GM23338 (cell line): ENCODE measurements around the gene EXOC3L1. TPM values are rescaled to one million over a fixed set of nuclear protein-coding genes. Genes with fewer than 3 reads are reported as not detected.

ENCODE experiments used
- ATAC-seq: fragments of 200-7000 bp; cut with Tn5 transposase; 3 replicates; pipeline ENCODE4 v1.9.1; 2020
- DNase-seq: peaks from one replicate; pipeline ENCODE4 v3.0.0-alpha.2; 2015; ENCODE audit warnings: low spot score
- H2AFZ ChIP-seq: fragments of 200-600 bp; sonication (generic); 2 replicates; pipeline ENCODE4 v1.8.0; 2016; ENCODE audit warnings: antibody characterized with exemption, mild to moderate bottlenecking, moderate library complexity
- H3F3A ChIP-seq: fragments of 200-600 bp; sonication (generic); replicated peaks from 2 replicates; pipeline ENCODE4 v1.8.0; 2017; ENCODE audit warnings: antibody characterized with exemption, mixed run types, low read depth
- H3K27ac ChIP-seq: fragments of 200-600 bp; sonication (generic); 2 replicates; pipeline ENCODE4 v1.6.1; 2016; ENCODE audit warnings: low read depth
- H3K27me3 ChIP-seq: fragments of 200-600 bp; sonication (generic); 2 replicates; pipeline ENCODE4 v1.8.0; 2016; ENCODE audit warnings: mild to moderate bottlenecking, mixed run types, moderate library complexity; ENCODE audit not compliant: insufficient read depth
- H3K36me3 ChIP-seq: fragments of 200-600 bp; sonication (generic); 2 replicates; pipeline ENCODE4 v1.8.0; 2016; ENCODE audit warnings: mild to moderate bottlenecking; ENCODE audit not compliant: insufficient read depth
- H3K4me1 ChIP-seq: fragments of 200-600 bp; sonication (generic); 2 replicates; pipeline ENCODE4 v1.8.0; 2016; ENCODE audit warnings: mild to moderate bottlenecking, moderate library complexity; ENCODE audit not compliant: insufficient read depth
- H3K4me2 ChIP-seq: fragments of 200-600 bp; sonication (generic); 2 replicates; pipeline ENCODE4 v1.7.1; 2017; ENCODE audit warnings: mixed run types
- H3K4me3 ChIP-seq: fragments of 200-600 bp; sonication (generic); 2 replicates; pipeline ENCODE4 v1.6.1; 2016; ENCODE audit warnings: mixed run types
- H3K79me2 ChIP-seq: fragments of 200-600 bp; sonication (generic); replicated peaks from 2 replicates; pipeline ENCODE4 v1.8.0; 2017; ENCODE audit warnings: mild to moderate bottlenecking; ENCODE audit not compliant: insufficient read depth
- H3K9me2 ChIP-seq: fragments of 200-600 bp; sonication (generic); 2 replicates; pipeline ENCODE4 v1.8.0; 2017; ENCODE audit not compliant: insufficient read depth
- H4K20me1 ChIP-seq: fragments of 200-600 bp; sonication (generic); replicated peaks from 2 replicates; pipeline ENCODE4 v1.8.0; 2017; ENCODE audit warnings: mild to moderate bottlenecking; ENCODE audit not compliant: insufficient read depth
- H3K27ac Mint-ChIP-seq: 2 replicates; pipeline ENCODE4 v1.8.0; 2020; ENCODE audit warnings: inconsistent platforms, mild to moderate bottlenecking, moderate library complexity, mixed read lengths
- H3K27me3 Mint-ChIP-seq: 3 replicates; pipeline ENCODE4 v1.8.0; 2022; ENCODE audit warnings: low read depth, mild to moderate bottlenecking, moderate library complexity, mixed read lengths, inconsistent platforms; ENCODE audit not compliant: insufficient read depth, poor library complexity
- H3K36me3 Mint-ChIP-seq: 3 replicates; pipeline ENCODE4 v1.8.0; 2021; ENCODE audit warnings: low read depth, mild to moderate bottlenecking, inconsistent platforms, moderate library complexity, mixed read lengths
- H3K4me1 Mint-ChIP-seq: 3 replicates; pipeline ENCODE4 v1.8.0; 2020; ENCODE audit warnings: mild to moderate bottlenecking, inconsistent platforms, mixed read lengths
- H3K4me3 Mint-ChIP-seq: 3 replicates; pipeline ENCODE4 v1.8.0; 2021; ENCODE audit warnings: moderate library complexity, mild to moderate bottlenecking, inconsistent platforms, mixed read lengths
- H3K9me3 Mint-ChIP-seq: 3 replicates; pipeline ENCODE4 v1.8.0; 2020; ENCODE audit warnings: moderate library complexity, mild to moderate bottlenecking, inconsistent platforms, mixed read lengths
- CREB1 ChIP-seq: fragments of 250-450 bp; sonication (Bioruptor Pico); IDR thresholded peaks from 2 replicates; pipeline ENCODE4 v1.5.0; 2020; ENCODE audit warnings: low read depth, mild to moderate bottlenecking, moderate library complexity
- EZH2 ChIP-seq: fragments of 200-600 bp; sonication (generic); IDR thresholded peaks from one replicate; pipeline ENCODE4 v1.8.0; 2017; ENCODE audit warnings: antibody characterized with exemption, mild to moderate bottlenecking, low read depth; ENCODE audit not compliant: unreplicated experiment
- EZH2phosphoT487 ChIP-seq: fragments of 200-600 bp; sonication (generic); IDR thresholded peaks from one replicate; pipeline ENCODE4 v1.8.1; 2018; ENCODE audit warnings: antibody characterized with exemption; ENCODE audit not compliant: unreplicated experiment
- JUNB ChIP-seq: IDR thresholded peaks from one replicate; pipeline ENCODE4 v1.6.1; 2016; ENCODE audit warnings: antibody characterized with exemption; ENCODE audit not compliant: unreplicated experiment
- NANOG ChIP-seq: IDR thresholded peaks from 2 replicates; pipeline ENCODE4 v1.6.1; 2016; ENCODE audit warnings: antibody characterized with exemption, borderline replicate concordance
- POLR2AphosphoS5 ChIP-seq: IDR thresholded peaks from 2 replicates; pipeline ENCODE4 v1.6.1; 2016; ENCODE audit warnings: antibody characterized with exemption, low read depth
- STAT1 ChIP-seq: IDR thresholded peaks from one replicate; pipeline ENCODE4 v1.6.1; 2016; ENCODE audit warnings: antibody characterized with exemption; ENCODE audit not compliant: unreplicated experiment
- ZNF114 ChIP-seq: fragments of 250-450 bp; sonication (Bioruptor Pico); IDR thresholded peaks from 2 replicates; pipeline ENCODE4 v1.5.0; 2020; ENCODE audit warnings: mild to moderate bottlenecking, moderate library complexity
- ZNF331 ChIP-seq: fragments of 250-450 bp; sonication (Bioruptor Pico); IDR thresholded peaks from 2 replicates; pipeline ENCODE4 v1.5.0; 2020; ENCODE audit warnings: low read depth, mild to moderate bottlenecking, moderate library complexity
- polyA plus RNA-seq: library from polyadenylated mRNA; unstranded; fragments of >200 nt; fragmentation: Nextera tagmentation; extraction: Ambion mirVana; gene quantifications from 2 replicates; pipeline ENCODE4 v1.2.1, GENCODE V29; 2016
- total RNA-seq: library from RNA; depleted of rRNA; stranded (reverse); fragments of >200 nt; shearing (Covaris generic); gene quantifications from 2 replicates; pipeline ENCODE4 v1.2.3, GENCODE V29; 2014
- TF ChIP-seq, protein P1 (sequence below): IDR thresholded peaks from 2 replicates; pipeline ENCODE4 v1.6.1; 2016; ENCODE audit warnings: antibody characterized with exemption
- TF ChIP-seq, protein P2 (sequence below), 2 experiments: fragments of 200-600 bp in 1 of 2; sonication (generic) in 1 of 2; conservative IDR thresholded peaks; 2 replicates each; pipeline versions ENCODE4 v1.5.1 to v1.6.1; 2016 to 2017; ENCODE audit warnings: antibody characterized with exemption in 2 of 2, low read depth in 2 of 2, mild to moderate bottlenecking in 2 of 2, moderate library complexity in 1 of 2
- TF ChIP-seq, protein P3 (sequence below): fragments of 250-450 bp; sonication (Bioruptor Pico); IDR thresholded peaks from 2 replicates; pipeline ENCODE4 v1.5.0; 2020; ENCODE audit warnings: mild to moderate bottlenecking, moderate library complexity
- TF ChIP-seq, protein P4 (sequence below): IDR thresholded peaks from one replicate; pipeline ENCODE4 v1.6.1; 2018; ENCODE audit warnings: antibody characterized with exemption; ENCODE audit not compliant: unreplicated experiment

EXOC3L1 gene
- total and polyA plus RNA-seq, 2 experiments from 2014 or later, result 1.1 to 2.3 TPM

DNA sequence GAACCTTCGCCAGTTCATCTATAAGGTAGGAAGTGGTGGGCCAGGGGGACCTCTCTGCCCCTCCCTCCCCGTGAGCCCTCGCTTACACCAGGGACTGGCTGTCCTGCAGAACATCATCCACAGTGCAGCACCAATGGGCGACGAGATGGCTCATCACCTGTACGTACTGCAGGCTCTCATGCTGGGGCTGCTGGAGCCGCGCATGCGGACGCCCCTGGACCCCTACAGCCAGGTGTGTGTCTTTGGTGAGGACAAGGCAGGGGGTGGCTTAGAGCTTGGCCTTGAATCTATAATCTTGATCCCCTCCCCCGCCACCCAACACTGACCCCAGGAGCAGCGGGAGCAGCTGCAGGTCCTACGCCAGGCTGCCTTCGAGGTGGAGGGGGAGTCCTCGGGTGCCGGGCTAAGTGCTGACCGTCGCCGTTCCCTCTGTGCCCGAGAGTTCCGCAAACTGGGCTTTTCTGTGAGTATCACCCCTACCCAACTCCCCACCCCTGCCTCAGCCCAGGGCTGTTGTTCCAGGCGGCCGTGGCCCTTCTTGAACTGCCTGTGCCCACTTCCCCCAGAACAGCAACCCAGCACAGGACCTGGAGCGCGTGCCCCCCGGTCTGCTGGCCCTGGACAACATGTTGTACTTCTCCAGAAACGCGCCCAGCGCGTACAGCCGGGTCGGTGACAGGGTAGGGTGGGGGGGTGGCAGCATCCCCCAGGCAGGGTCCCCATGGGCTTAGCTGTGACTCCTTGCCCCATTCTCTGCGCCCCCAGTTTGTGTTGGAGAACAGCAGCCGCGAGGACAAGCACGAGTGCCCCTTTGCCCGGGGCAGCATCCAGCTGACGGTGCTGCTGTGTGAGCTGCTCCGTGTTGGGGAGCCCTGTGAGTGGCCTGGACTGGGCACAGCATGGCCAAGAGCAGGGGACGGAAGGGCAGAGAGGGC is 11.7 kb upstream of the EXOC3L1 start:
- TF ChIP-seq NANOG (no peak), POLR2AphosphoS5 (no peak), STAT1 (no peak), ZNF114 (CRISPR knock-in tag) (no peak), ZNF331 (CRISPR knock-in tag) (no peak), EZH2 (no peak), JUNB (no peak), CREB1 (CRISPR knock-in tag) (no peak), EZH2phosphoT487 (no peak)
- TF ChIP-seq, protein P1, sequence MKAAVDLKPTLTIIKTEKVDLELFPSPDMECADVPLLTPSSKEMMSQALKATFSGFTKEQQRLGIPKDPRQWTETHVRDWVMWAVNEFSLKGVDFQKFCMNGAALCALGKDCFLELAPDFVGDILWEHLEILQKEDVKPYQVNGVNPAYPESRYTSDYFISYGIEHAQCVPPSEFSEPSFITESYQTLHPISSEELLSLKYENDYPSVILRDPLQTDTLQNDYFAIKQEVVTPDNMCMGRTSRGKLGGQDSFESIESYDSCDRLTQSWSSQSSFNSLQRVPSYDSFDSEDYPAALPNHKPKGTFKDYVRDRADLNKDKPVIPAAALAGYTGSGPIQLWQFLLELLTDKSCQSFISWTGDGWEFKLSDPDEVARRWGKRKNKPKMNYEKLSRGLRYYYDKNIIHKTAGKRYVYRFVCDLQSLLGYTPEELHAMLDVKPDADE, result no peak
- TF ChIP-seq, protein P2, sequence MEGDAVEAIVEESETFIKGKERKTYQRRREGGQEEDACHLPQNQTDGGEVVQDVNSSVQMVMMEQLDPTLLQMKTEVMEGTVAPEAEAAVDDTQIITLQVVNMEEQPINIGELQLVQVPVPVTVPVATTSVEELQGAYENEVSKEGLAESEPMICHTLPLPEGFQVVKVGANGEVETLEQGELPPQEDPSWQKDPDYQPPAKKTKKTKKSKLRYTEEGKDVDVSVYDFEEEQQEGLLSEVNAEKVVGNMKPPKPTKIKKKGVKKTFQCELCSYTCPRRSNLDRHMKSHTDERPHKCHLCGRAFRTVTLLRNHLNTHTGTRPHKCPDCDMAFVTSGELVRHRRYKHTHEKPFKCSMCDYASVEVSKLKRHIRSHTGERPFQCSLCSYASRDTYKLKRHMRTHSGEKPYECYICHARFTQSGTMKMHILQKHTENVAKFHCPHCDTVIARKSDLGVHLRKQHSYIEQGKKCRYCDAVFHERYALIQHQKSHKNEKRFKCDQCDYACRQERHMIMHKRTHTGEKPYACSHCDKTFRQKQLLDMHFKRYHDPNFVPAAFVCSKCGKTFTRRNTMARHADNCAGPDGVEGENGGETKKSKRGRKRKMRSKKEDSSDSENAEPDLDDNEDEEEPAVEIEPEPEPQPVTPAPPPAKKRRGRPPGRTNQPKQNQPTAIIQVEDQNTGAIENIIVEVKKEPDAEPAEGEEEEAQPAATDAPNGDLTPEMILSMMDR (conservative IDR thresholded peaks at IDR 0.05; ENCODE audit: low read depth in 2 of 2), result no peak
- TF ChIP-seq, protein P3, sequence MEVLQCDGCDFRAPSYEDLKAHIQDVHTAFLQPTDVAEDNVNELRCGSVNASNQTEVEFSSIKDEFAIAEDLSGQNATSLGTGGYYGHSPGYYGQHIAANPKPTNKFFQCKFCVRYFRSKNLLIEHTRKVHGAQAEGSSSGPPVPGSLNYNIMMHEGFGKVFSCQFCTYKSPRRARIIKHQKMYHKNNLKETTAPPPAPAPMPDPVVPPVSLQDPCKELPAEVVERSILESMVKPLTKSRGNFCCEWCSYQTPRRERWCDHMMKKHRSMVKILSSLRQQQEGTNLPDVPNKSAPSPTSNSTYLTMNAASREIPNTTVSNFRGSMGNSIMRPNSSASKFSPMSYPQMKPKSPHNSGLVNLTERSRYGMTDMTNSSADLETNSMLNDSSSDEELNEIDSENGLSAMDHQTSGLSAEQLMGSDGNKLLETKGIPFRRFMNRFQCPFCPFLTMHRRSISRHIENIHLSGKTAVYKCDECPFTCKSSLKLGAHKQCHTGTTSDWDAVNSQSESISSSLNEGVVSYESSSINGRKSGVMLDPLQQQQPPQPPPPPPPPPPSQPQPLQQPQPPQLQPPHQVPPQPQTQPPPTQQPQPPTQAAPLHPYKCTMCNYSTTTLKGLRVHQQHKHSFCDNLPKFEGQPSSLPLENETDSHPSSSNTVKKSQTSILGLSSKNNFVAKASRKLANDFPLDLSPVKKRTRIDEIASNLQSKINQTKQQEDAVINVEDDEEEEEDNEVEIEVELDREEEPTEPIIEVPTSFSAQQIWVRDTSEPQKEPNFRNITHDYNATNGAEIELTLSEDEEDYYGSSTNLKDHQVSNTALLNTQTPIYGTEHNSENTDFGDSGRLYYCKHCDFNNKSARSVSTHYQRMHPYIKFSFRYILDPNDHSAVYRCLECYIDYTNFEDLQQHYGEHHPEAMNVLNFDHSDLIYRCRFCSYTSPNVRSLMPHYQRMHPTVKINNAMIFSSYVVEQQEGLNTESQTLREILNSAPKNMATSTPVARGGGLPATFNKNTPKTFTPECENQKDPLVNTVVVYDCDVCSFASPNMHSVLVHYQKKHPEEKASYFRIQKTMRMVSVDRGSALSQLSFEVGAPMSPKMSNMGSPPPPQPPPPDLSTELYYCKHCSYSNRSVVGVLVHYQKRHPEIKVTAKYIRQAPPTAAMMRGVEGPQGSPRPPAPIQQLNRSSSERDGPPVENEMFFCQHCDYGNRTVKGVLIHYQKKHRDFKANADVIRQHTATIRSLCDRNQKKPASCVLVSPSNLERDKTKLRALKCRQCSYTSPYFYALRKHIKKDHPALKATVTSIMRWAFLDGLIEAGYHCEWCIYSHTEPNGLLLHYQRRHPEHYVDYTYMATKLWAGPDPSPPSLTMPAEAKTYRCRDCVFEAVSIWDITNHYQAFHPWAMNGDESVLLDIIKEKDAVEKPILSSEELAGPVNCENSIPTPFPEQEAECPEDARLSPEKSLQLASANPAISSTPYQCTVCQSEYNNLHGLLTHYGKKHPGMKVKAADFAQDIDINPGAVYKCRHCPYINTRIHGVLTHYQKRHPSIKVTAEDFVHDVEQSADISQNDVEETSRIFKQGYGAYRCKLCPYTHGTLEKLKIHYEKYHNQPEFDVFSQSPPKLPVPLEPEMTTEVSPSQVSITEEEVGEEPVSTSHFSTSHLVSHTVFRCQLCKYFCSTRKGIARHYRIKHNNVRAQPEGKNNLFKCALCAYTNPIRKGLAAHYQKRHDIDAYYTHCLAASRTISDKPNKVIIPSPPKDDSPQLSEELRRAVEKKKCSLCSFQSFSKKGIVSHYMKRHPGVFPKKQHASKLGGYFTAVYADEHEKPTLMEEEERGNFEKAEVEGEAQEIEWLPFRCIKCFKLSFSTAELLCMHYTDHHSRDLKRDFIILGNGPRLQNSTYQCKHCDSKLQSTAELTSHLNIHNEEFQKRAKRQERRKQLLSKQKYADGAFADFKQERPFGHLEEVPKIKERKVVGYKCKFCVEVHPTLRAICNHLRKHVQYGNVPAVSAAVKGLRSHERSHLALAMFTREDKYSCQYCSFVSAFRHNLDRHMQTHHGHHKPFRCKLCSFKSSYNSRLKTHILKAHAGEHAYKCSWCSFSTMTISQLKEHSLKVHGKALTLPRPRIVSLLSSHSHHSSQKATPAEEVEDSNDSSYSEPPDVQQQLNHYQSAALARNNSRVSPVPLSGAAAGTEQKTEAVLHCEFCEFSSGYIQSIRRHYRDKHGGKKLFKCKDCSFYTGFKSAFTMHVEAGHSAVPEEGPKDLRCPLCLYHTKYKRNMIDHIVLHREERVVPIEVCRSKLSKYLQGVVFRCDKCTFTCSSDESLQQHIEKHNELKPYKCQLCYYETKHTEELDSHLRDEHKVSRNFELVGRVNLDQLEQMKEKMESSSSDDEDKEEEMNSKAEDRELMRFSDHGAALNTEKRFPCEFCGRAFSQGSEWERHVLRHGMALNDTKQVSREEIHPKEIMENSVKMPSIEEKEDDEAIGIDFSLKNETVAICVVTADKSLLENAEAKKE (CRISPR knock-in tag), result no peak
- TF ChIP-seq, protein P4, sequence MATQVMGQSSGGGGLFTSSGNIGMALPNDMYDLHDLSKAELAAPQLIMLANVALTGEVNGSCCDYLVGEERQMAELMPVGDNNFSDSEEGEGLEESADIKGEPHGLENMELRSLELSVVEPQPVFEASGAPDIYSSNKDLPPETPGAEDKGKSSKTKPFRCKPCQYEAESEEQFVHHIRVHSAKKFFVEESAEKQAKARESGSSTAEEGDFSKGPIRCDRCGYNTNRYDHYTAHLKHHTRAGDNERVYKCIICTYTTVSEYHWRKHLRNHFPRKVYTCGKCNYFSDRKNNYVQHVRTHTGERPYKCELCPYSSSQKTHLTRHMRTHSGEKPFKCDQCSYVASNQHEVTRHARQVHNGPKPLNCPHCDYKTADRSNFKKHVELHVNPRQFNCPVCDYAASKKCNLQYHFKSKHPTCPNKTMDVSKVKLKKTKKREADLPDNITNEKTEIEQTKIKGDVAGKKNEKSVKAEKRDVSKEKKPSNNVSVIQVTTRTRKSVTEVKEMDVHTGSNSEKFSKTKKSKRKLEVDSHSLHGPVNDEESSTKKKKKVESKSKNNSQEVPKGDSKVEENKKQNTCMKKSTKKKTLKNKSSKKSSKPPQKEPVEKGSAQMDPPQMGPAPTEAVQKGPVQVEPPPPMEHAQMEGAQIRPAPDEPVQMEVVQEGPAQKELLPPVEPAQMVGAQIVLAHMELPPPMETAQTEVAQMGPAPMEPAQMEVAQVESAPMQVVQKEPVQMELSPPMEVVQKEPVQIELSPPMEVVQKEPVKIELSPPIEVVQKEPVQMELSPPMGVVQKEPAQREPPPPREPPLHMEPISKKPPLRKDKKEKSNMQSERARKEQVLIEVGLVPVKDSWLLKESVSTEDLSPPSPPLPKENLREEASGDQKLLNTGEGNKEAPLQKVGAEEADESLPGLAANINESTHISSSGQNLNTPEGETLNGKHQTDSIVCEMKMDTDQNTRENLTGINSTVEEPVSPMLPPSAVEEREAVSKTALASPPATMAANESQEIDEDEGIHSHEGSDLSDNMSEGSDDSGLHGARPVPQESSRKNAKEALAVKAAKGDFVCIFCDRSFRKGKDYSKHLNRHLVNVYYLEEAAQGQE, result no peak
- H3K27ac Mint-ChIP-seq, result no peak overlapping the region
- peaks cover 6% of the 10 kb centered on the region for H3K4me1 Mint-ChIP-seq
- no peaks in the 10 kb centered on the region for H3K9me3 Mint-ChIP-seq
- no peak overlapping the region for H3K4me2 ChIP-seq
- H3K27ac ChIP-seq, result no peak overlapping the region
- no peaks in the 10 kb centered on the region for H3K9me2 ChIP-seq
- H3K36me3 Mint-ChIP-seq, result peaks cover 19% of the 10 kb centered on the region
- H3K4me1 ChIP-seq, result peaks cover 9% of the 10 kb centered on the region
- H3K27me3 ChIP-seq, result no peaks in the 10 kb centered on the region
- H3K79me2 ChIP-seq, result no peaks in the 10 kb centered on the region
- ATAC-seq (no peak), DNase-seq (no peak)
- no peak overlapping the region for H3K4me3 ChIP-seq
- peaks cover 13% of the 10 kb centered on the region; the same call in 1 of the 2 replicates for H3F3A ChIP-seq
- no peak overlapping the region for H3K4me3 Mint-ChIP-seq
- peaks cover 2% of the 10 kb centered on the region; the same call in 1 of the 2 replicates for H3K36me3 ChIP-seq
- peaks cover 4% of the 10 kb centered on the region; the same call in 1 of the 2 replicates for H4K20me1 ChIP-seq
- no peak overlapping the region for H2AFZ ChIP-seq
- H3K27me3 Mint-ChIP-seq, result peaks cover 15% of the 10 kb centered on the region
